ENCODE data around the gene NOL6.
"Not testable (repeated sequence)": the region's sequence is repeated elsewhere in the genome, so short reads cannot be mapped to it uniquely, and the experiment has no call there.

The NOL6 gene

DNA sequence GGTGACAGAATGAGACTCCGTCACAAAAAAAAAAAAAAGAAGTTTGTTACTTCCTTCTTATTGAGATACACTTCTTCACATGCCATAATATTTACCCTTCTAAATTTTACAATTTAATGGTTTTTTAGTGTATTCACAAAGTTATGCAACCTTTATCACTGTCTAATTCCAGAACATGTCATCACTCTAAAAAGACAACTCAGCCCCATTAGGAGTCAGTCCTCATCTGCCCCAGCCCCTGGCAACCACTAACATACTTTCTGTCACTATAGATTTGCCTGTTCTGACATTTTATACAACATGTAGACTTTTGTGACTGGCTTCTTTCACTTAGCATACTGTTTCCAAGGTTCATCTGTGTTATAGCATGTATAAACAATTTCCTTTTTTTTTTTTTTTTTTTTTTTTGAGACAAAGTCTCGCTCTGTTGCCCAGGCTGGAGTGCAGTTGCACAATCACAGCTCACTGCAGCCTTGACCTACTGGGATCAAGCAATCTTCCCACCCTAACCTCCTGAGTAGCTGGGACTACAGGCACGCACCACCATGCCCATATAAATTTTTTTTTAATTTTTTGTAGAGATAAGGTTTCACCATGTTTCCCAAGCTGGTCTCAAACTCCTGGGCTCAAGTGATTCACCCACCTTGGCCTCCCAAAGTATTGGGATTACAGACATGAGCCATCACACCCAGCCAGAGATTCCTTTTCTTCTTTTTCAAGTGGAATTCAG is 44.3 kb downstream of the NOL6 start:
- no peak for DNase-seq

DNA sequence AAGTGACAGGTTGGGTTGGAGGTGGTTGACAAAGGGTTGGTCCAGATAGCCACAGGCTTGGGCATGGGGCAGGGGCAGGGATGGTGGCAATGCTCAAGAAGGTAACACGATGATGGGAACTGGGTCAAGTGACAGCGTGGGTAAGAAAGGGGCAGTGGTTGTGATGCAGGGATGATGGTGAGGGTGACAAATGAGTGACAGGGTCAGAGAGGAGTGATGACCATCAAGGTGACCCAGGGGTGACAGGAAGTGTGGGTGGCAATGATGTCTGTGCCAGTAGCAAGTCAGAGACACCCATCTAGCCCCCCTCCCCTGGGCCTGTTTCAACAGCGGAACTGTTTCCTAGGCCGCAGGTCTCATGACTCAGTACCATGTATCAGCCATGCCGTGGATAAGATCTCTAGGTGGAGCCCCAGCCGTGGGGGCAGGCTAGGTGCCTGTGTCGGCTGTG is 46.9 kb downstream of the NOL6 start:
- no peak for DNase-seq

DNA sequence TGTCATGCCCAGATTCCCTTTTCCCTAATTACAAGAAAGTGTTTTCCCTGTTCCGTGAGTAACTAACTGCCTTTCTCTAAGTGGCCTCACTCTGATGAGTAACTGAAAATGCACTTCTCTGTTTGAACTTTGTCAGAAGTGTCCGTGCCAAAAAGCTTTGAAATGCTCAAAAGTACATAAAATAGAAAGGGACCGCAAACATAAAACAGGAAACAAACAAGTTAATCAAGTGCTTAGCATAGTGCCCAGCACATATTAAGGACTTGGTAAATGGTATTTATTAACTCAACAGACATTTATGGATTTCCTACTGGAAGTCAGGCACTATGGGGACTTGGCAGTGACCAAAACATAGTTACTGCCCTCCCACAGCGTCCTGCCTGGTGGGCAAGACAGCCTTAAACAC is 48.6 kb downstream of the NOL6 start:
- no peak for DNase-seq

DNA sequence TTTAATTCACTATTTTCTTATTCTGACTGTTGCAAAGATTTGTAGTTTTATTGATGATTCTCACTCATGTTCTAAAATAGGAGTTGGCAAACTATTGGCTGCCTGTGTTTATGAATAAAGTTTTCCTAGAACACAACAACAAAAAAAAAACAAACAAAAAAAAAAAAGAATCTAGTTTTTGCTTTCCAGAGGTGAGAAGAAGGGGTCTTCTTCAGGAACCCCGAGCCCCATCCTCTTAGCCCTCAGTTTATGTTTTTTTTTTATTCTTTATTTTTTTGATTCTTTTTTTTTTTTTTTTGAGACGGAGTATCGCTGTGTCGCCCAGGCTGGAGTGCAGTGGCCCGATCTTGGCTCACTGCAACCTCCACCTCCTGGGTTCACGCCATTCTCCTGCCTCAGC is 49.2 kb downstream of the NOL6 start:
- not testable (repeated sequence) for DNase-seq

DNA sequence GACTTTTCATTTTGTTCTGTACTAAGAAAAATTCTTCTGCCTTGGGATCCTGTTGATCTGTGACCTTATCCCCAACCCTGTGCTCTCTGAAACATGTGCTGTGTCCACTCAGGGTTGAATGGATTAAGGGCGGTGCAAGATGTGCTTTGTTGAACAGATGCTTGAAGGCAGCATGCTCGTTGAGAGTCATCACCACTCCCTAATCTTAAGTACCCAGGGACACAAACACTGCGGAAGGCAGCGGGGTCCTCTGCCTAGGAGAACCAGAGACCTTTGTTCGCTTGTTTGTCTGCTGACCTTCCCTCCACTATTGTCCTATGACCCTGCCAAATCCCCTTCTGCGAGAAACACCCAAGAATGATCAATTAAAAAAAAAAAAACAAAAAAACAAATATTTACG is 49.7 kb downstream of the NOL6 start:
- not testable (repeated sequence) for DNase-seq

DNA sequence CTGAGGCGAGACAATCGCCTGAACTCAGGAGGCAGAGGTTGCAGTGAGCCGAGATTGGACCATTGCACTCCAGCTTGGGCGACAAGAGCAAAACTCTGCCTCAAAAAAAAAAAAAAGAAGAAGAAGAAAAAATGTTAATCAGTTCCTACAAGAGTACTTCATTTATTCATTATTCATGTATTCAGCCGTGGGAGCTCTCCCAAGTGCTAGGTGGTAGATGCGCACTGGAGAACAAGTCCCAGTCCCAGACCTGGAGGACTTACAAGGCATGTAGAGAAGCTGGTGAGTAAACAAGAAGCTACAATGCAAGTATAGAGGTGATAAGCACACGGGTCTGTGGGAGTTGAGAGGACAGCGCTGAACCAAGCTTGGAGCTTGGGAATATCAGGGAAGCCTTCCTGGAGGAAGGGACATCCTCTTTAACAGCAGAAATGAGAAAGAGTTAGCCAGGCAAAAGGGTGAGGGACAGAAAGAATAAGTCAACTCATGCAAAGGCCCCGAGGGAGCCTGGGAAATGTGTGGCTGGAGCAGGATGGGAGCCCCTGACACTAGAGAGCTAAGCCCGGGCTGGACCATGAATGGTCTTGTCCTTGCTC is 53.9 kb downstream of the NOL6 start:
- no peak for DNase-seq

DNA sequence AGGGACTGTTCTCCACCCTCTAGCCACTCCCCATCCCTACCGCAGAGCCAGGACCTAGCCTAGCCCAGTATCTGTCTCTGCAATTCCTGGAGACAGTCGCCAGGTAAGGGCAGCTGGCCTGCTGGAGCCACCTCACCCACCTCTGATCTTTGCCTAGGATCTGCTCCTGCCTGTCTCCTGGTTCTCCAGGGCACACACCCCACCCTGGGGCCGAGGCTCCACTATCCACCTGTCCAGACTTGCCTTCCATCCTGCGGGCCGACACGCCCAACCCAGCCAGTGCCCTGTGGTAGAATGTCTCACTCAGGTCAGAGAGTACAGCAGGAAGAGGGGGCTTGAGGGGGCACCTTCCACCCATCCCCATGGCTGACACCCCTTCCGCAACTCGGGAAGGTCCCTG is 55.6 kb downstream of the NOL6 start:
- no peak for DNase-seq

DNA sequence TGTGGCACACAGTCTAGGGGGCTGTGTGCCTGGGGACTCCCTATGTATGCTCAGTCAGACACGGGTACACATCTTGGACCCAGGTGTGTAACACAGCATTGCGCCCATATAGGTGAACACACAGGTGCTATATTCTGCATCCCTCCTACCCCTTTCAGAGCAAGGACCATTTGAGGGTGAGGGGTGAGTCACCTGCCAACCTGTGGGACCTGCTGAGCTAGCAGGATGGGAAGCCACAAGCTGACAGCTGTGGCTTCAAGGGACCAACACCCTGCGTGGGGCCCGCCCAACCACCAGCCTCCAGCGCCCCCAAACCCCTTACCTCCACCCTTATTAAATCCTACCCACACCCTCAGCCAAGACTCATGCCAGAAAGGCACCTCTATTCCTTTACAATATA is 56.7 kb downstream of the NOL6 start:
- no peak for DNase-seq

DNA sequence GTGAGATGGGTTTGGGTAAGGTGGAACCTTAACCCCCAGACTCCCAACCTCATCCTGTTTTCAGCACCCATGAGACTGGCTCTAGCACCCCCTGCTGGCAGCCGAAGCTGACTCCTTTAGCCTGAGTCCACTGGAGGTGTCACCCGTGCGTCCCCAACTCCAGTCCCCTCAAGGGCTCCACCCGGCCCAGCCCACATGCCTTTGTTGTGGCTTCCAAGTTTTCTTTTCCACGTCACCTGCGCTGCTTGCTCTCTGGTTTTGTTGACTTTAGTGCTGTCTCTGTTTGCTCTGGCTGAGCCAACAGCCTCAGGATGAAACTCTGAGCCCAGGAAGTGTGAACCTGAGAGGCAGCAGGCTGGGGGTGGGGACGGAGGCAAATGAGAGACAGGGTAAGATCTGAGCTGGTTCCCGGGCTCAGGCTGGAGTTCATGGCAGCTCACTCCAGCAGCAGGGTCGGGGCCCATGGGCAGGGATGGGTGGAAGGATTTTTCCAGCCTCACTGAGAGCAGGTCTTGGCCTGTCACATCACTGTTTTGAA is 58.2 kb downstream of the NOL6 start:
- peak; percentile 35 for DNase-seq

DNA sequence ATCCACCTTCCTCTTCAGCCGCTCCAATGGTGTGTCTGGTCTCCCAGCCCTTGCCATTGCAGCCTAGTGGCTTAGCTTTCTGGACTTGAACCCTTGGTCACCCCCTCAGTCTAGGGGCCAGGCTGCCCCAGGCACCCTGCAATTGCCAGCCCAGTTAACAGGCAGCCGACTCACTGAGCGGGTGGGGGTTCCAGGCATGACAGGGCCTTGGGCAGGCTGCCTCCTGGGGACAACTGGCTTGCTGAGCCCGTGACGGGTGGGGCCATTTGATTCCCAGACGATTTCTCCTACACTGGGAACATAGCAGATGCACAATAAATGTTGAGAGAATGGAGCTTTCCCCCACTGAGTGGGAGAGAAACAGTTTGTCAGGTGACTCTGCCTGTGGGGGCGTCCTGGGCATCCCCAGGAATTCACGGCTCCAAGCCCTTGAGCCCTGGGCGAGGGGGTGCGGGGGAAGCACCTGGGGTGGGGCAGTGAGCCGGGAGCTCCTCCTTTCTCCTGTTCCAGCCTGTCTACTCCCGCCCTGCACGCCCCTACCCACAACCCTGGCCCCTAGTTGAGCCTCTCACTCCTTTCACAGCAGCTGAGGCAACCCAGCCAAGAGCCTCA is 58.7 kb downstream of the NOL6 start:
- no peak for DNase-seq

DNA sequence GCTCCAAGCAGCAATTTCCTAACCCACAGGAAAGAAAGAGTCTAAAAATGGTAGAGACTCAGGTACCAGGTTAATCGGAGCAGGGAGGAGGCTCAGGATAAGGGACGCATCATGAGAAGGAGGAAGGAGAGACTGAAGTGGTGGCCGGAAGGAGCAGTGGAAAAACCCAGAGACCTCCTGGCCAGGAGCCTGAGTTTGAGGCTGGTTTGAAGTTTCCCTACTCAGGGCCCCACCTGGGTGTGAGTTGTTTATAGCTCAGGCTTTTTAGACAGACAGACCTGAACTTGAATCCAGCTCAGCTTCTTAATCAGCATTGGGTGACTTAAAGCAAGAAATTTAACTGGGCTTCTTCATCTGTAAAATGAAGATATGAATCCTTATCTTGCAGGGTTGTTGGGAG is 59.5 kb downstream of the NOL6 start:
- no peak for DNase-seq

Data from SHP77 treated with DMSO at 0.1 percent for 48 hours (cell line).